HepG2 (cell line): Measurements from ENCODE around the gene FANCM.

ENCODE experiments used
- GABPB1 ChIP-seq: IDR thresholded peaks from 2 replicates; pipeline ENCODE4 v1.6.1; 2016; ENCODE audit warnings: mild to moderate bottlenecking, missing genetic modification reagents, moderate library complexity, missing compliant biosample characterization
- IRF2 ChIP-seq: IDR thresholded peaks from 2 replicates; pipeline ENCODE4 v1.6.1; 2018; ENCODE audit warnings: missing genetic modification reagents, missing compliant biosample characterization
- TAF1 ChIP-seq: sonication (generic); formaldehyde crosslinking; IDR thresholded peaks from 2 replicates; pipeline ENCODE4 v1.4.0; 2020; ENCODE audit warnings: missing genetic modification reagents
- ZNF879 ChIP-seq: sonication (generic); formaldehyde crosslinking; IDR thresholded peaks from 2 replicates; pipeline ENCODE4 v1.8.1; 2023; ENCODE audit warnings: missing genetic modification reagents
- TF ChIP-seq, protein P1 (sequence below): sonication (generic); formaldehyde crosslinking; IDR thresholded peaks from 2 replicates; pipeline ENCODE4 v1.4.0; 2020; ENCODE audit warnings: missing genetic modification reagents

DNA sequence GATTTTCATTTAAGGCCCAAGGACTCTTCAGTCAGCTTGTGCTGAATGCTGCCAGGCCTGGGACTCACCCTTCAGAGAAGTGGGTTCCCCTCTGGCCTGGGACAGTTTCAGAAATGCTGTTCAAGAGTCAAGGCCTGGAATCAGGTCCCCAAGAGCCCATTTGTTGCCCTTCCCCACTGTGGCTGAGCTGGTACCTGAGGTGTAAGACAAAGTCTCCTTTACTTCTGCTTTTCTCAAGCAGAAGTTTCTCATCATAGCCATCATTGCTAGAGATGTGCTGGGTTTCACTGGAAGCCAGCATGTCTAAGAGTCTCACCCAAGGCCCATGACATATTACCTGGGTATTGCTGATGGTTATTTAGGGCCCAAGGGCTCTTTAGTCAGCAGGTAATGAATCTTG, 8.9 kb downstream of the FANCM start:
- TF ChIP-seq ZNF879 (CRISPR knock-in tag) (no peak), IRF2 (no peak), GABPB1 (CRISPR knock-in tag) (no peak), TAF1 (CRISPR knock-in tag) (no peak)
- TF ChIP-seq, protein P1, sequence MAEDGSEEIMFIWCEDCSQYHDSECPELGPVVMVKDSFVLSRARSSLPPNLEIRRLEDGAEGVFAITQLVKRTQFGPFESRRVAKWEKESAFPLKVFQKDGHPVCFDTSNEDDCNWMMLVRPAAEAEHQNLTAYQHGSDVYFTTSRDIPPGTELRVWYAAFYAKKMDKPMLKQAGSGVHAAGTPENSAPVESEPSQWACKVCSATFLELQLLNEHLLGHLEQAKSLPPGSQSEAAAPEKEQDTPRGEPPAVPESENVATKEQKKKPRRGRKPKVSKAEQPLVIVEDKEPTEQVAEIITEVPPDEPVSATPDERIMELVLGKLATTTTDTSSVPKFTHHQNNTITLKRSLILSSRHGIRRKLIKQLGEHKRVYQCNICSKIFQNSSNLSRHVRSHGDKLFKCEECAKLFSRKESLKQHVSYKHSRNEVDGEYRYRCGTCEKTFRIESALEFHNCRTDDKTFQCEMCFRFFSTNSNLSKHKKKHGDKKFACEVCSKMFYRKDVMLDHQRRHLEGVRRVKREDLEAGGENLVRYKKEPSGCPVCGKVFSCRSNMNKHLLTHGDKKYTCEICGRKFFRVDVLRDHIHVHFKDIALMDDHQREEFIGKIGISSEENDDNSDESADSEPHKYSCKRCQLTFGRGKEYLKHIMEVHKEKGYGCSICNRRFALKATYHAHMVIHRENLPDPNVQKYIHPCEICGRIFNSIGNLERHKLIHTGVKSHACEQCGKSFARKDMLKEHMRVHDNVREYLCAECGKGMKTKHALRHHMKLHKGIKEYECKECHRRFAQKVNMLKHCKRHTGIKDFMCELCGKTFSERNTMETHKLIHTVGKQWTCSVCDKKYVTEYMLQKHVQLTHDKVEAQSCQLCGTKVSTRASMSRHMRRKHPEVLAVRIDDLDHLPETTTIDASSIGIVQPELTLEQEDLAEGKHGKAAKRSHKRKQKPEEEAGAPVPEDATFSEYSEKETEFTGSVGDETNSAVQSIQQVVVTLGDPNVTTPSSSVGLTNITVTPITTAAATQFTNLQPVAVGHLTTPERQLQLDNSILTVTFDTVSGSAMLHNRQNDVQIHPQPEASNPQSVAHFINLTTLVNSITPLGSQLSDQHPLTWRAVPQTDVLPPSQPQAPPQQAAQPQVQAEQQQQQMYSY (CRISPR knock-in tag) = no peak
